ENCODE results near the gene AUTS2.

DNA sequence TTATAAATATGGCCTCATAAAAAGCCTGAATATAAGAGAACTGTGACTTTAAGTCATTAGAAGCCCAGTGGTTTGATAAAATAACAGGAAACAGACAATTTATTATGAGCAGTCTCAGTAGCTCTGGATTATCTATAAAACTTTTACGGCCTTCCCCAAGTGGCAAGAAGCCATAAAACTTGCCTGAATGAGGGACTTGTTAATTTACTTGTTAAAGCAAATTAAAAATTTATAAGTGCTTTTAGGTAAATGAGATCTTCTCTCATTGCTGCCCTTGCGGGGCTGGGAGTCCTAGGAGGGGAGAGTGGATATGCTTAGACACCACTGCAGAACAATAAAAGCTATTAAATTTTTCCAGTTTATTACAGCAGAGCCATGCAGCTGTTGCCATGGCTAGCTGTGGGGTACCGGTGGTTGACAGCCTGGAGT is 499.9 kb downstream of the AUTS2 start:
- TF ChIP-seq SUZ12 (IDR thresholded peaks at IDR 0.05) = no peak
- no peak for TF ChIP-seq SP1 (IDR thresholded peaks at IDR 0.05)
- no peak for TF ChIP-seq HDGF (IDR thresholded peaks at IDR 0.05; ENCODE audit: borderline replicate concordance)
- no peak for TF ChIP-seq ELF4 (IDR thresholded peaks at IDR 0.05)
- no peak for TF ChIP-seq TARDBP (IDR thresholded peaks at IDR 0.05)
- TF ChIP-seq BHLHE40 (IDR thresholded peaks at IDR 0.05; ENCODE audit: borderline replicate concordance) = no peak
- TF ChIP-seq ZNF384 (IDR thresholded peaks at IDR 0.05) = no peak
